Testis (tissue), 3 donors: ENCODE results near the gene HSD17B3. TPM values are rescaled to one million over a fixed set of nuclear protein-coding genes. Genes with fewer than 3 reads are reported as not detected.

Experiments used
- DNase-seq: peaks from one replicate; pipeline ENCODE4 v3.0.0-alpha.2; 2019
- H3K27ac ChIP-seq, 2 donors: fragments of 200-600 bp; sonication (generic); one replicate each; pipeline ENCODE4 v1.5.1; 2019
- H3K27me3 ChIP-seq: fragments of 200-600 bp; sonication (generic); one replicate; pipeline ENCODE4 v1.5.1; 2019
- H3K36me3 ChIP-seq: fragments of 200-600 bp; sonication (generic); one replicate; pipeline ENCODE4 v1.5.1; 2017; ENCODE audit warnings: low read depth; ENCODE audit errors: missing control alignments
- H3K4me1 ChIP-seq: fragments of 200-600 bp; sonication (generic); one replicate; pipeline ENCODE4 v1.5.1; 2019
- H3K4me3 ChIP-seq, 2 donors: fragments of 200-600 bp; sonication (generic); one replicate each; pipeline ENCODE4 v1.5.1; 2017 to 2019
- H3K9me3 ChIP-seq: fragments of 200-600 bp; sonication (generic); one replicate; pipeline ENCODE4 v1.5.1; 2017
- CTCF ChIP-seq, 3 experiments: fragments of 450-650 bp in 2 of 3; fragments of 200-600 bp in 1 of 3; sonication (generic) in 1 of 3; IDR thresholded peaks; one replicate each; pipeline ENCODE4 v1.5.1; 2016 to 2019; ENCODE audit warnings: antibody characterized with exemption in 3 of 3, mild to moderate bottlenecking in 2 of 3, moderate library complexity in 1 of 3
- POLR2A ChIP-seq: fragments of 450-650 bp; IDR thresholded peaks from one replicate; pipeline ENCODE4 v1.6.1; 2017; ENCODE audit warnings: antibody characterized with exemption, mild to moderate bottlenecking, moderate library complexity
- WGBS, 2 donors: methylation state at CpG; one replicate each; pipeline ENCODE4 v1.1.5; 2018; 5-methylcytosine and 5-hydroxymethylcytosine counted together
- intact Hi-C: fragments of 100-400 bp; cut with DNase I; formaldehyde crosslinking; loops from one replicate; pipeline ENCODE4 v1.15.1; 2023; ENCODE audit warnings: low total_unique reads
- polyA plus RNA-seq: library from polyadenylated mRNA; stranded (reverse); fragments of 350-450 nt; fragmentation: Illumina TruSeq; extraction: RNeasy Lipid Tissue Mini Kit (QIAGEN cat#74804); gene quantifications from one replicate; pipeline ENCODE4 v1.2.3, GENCODE V29; 2014; ENCODE audit warnings: low read depth, low replicate concordance; ENCODE audit not compliant: insufficient read depth
- total RNA-seq, 2 donors: library from RNA; depleted of rRNA; stranded (reverse); fragments of >200 nt; gene quantifications; one replicate each; pipeline ENCODE4 v1.2.3, GENCODE V29; 2016

HSD17B3 gene
- total and polyA plus RNA-seq, 3 donors from 2014 or later: 103 to 159 (median 104) TPM

- TF ChIP-seq CTCF (IDR thresholded peaks at IDR 0.05) (no peak), POLR2A (no peak)
- 47 to 49% methylated on average over 6 of the region's 6 CpGs for WGBS, 2 donors
These were observed 42.6 kb upstream of the HSD17B3 start for GRCh38 chr9:96344458-96345180.

GRCh38 chr9:96343515-96344360 lies 41.8 kb upstream of the HSD17B3 start:
- 58 to 71% methylated on average over 5 of the region's 5 CpGs for WGBS, 2 donors
- Histone ChIP-seq H3K27me3 (no peaks in the 10 kb centered on the region), H3K27ac (peak overlapping the region in 1 of 2 donors; percentile 3), H3K9me3 (no peaks in the 10 kb centered on the region), H3K4me1 (no peaks in the 10 kb centered on the region), H3K4me3 (no peak overlapping the region), H3K36me3 (no peaks in the 10 kb centered on the region)
- TF ChIP-seq CTCF (IDR thresholded peaks at IDR 0.05) (no peak), POLR2A (no peak)
- DNase-seq: no peak
- intact Hi-C loops: no loop called here

More at GRCh38 chr9:96344458-96345180, 42.6 kb upstream of the HSD17B3 start:
- Histone ChIP-seq H3K36me3 (no peaks in the 10 kb centered on the region), H3K4me3 (no peak overlapping the region), H3K27me3 (no peaks in the 10 kb centered on the region), H3K9me3 (no peaks in the 10 kb centered on the region), H3K27ac (peak overlapping the region in 1 of 2 donors; percentile 54), H3K4me1 (no peaks in the 10 kb centered on the region)
- intact Hi-C loops: no loop called here
- peak; percentile 74 for DNase-seq

GRCh38 chr9:96342571-96343245 lies 40.7 kb upstream of the HSD17B3 start:
- intact Hi-C loops: no loop called here
- no peaks in the 10 kb centered on the region for H3K27me3 ChIP-seq
- no peak overlapping the region for H3K27ac ChIP-seq

GRCh38 chr9:96340707-96341106 lies 38.7 kb upstream of the HSD17B3 start:
- no peak for TF ChIP-seq POLR2A
- no peak for TF ChIP-seq CTCF (IDR thresholded peaks at IDR 0.05)
- Histone ChIP-seq H3K9me3 (no peaks in the 10 kb centered on the region), H3K4me1 (no peaks in the 10 kb centered on the region), H3K27me3 (no peaks in the 10 kb centered on the region), H3K4me3 (no peak overlapping the region), H3K27ac (no peak overlapping the region), H3K36me3 (no peaks in the 10 kb centered on the region)
- intact Hi-C loops: no loop called here
- no peak for DNase-seq
- 93 to 97% methylated on average over 3 of the region's 3 CpGs for WGBS, 2 donors

More at GRCh38 chr9:96342571-96343245, 40.7 kb upstream of the HSD17B3 start:
- DNase-seq: no peak
- WGBS, 2 donors: 83 to 89% methylated on average over 10 to 20 of the region's 20 CpGs
- Histone ChIP-seq H3K36me3 (no peaks in the 10 kb centered on the region), H3K4me1 (no peaks in the 10 kb centered on the region), H3K4me3 (no peak overlapping the region), H3K9me3 (no peaks in the 10 kb centered on the region)
- no peak for TF ChIP-seq CTCF (IDR thresholded peaks at IDR 0.05)
- TF ChIP-seq POLR2A: no peak
